ENCODE data around the gene GALNTL6.

DNA sequence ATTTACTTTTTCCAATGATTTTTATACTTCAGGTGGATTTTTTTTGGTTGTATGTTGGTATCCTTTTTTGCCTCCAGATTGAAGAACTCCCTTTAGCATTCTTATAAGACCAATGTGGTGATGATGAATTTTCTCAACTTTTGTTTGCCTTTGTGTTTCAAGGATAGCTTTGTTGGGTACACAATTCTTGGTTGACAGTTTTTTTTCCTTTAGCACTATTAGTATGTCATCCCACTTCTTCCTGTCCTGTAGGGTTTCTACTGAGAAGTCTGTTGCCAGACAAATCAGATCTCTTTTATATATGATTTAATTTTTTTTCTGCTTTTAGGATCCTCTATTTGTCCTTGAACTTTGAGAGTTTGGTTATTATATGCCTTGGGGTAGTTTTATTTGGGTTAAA is 892.4 kb downstream of the GALNTL6 start:
- TF ChIP-seq POLR2A (IDR thresholded peaks at IDR 0.05): no peak
- TF ChIP-seq, protein P1, sequence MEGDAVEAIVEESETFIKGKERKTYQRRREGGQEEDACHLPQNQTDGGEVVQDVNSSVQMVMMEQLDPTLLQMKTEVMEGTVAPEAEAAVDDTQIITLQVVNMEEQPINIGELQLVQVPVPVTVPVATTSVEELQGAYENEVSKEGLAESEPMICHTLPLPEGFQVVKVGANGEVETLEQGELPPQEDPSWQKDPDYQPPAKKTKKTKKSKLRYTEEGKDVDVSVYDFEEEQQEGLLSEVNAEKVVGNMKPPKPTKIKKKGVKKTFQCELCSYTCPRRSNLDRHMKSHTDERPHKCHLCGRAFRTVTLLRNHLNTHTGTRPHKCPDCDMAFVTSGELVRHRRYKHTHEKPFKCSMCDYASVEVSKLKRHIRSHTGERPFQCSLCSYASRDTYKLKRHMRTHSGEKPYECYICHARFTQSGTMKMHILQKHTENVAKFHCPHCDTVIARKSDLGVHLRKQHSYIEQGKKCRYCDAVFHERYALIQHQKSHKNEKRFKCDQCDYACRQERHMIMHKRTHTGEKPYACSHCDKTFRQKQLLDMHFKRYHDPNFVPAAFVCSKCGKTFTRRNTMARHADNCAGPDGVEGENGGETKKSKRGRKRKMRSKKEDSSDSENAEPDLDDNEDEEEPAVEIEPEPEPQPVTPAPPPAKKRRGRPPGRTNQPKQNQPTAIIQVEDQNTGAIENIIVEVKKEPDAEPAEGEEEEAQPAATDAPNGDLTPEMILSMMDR (IDR thresholded peaks at IDR 0.05): no peak

All from Peyer's patch (tissue), 4 donors.